Caki2 (cell line): ENCODE data around the gene JUND. TPM values are rescaled to one million over a fixed set of nuclear protein-coding genes. Genes with fewer than 3 reads are reported as not detected.
"Not testable (repeated sequence)": the region's sequence is repeated elsewhere in the genome, so short reads cannot be mapped to it uniquely, and the experiment has no call there.

Experiments used
- DNase-seq: peaks from one replicate; pipeline ENCODE4 v3.0.0-alpha.2; 2015; ENCODE audit warnings: low read depth
- in situ Hi-C: cut with HindIII; loops from 2 replicates; pipeline ENCODE4 v1.10.0; 2016; ENCODE audit warnings: low sequenced_read_pairs, low pct_unique_long_range_greater_than_20kb, mixed read lengths
- total RNA-seq: library from RNA; depleted of rRNA; stranded (reverse); fragments of >200 nt; shearing (Covaris generic); gene quantifications from 2 replicates; pipeline ENCODE4 v1.2.3, GENCODE V29; 2014; ENCODE audit warnings: low replicate concordance; rRNA removed

Gene JUND
- 115 and 120 TPM in 2 replicates for total RNA-seq

- DNase-seq = peak; percentile 98
- in situ Hi-C loops = no loop called here
These were observed at the start of gene JUND for GRCh38 chr19:18281082-18282020. Gene JUND, minus strand, starts transcription at chr19:18281622. Its CDS starts 138 bp downstream, at chr19:18281484.

- in situ Hi-C loops = no loop called here
- no peak for DNase-seq
These were observed 49.4 kb upstream of the JUND start for GRCh38 chr19:18330868-18331267.

- in situ Hi-C loops = no loop called here
- DNase-seq = no peak
These were observed 47.6 kb upstream of the JUND start for GRCh38 chr19:18329035-18329376.

GRCh38 chr19:18328340-18329034 lies 47.1 kb upstream of the JUND start:
- peak; percentile 98 for DNase-seq
- in situ Hi-C loops = no loop called here

GRCh38 chr19:18326772-18327171 lies 45.4 kb upstream of the JUND start:
- in situ Hi-C loops = no loop called here
- no peak for DNase-seq

GRCh38 chr19:18324373-18324731 lies 42.9 kb upstream of the JUND start:
- DNase-seq, in situ Hi-C loops: not testable (repeated sequence)

- in situ Hi-C loops = no loop called here
- DNase-seq = peak; percentile 98
These were observed 41.5 kb upstream of the JUND start, which contains the start of gene LSM4 for GRCh38 chr19:18322759-18323460. Gene LSM4, minus strand, starts transcription at chr19:18323076. Its CDS starts 56 bp downstream, at chr19:18323020.

GRCh38 chr19:18322318-18322758 lies 40.9 kb upstream of the JUND start:
- in situ Hi-C loops = no loop called here
- peak; percentile 58 for DNase-seq

- DNase-seq = no peak
- in situ Hi-C loops = no loop called here
These were observed 40.3 kb upstream of the JUND start for GRCh38 chr19:18321734-18322102.

GRCh38 chr19:18320865-18321733 lies 39.7 kb upstream of the JUND start:
- no peak for DNase-seq
- in situ Hi-C loops = no loop called here

GRCh38 chr19:18319591-18320135 lies 38.2 kb upstream of the JUND start:
- no peak for DNase-seq
- in situ Hi-C loops = no loop called here

GRCh38 chr19:18317961-18318800 lies 36.8 kb upstream of the JUND start:
- DNase-seq = no peak
- in situ Hi-C loops = no loop called here

GRCh38 chr19:18313398-18313797 lies 32.0 kb upstream of the JUND start:
- no peak for DNase-seq
- in situ Hi-C loops = no loop called here

- DNase-seq = no peak
- in situ Hi-C loops = no loop called here
These were observed 30.7 kb upstream of the JUND start for GRCh38 chr19:18312092-18312534.

GRCh38 chr19:18311502-18312091 lies 30.2 kb upstream of the JUND start:
- in situ Hi-C loops = no loop called here
- no peak for DNase-seq

- in situ Hi-C loops = no loop called here
- DNase-seq = no peak
These were observed 29.5 kb upstream of the JUND start for GRCh38 chr19:18310966-18311365.
